Endothelial cell of umbilical vein (primary cell): ENCODE measurements around the gene ARRB1. TPM values are rescaled to one million over a fixed set of nuclear protein-coding genes. Genes with fewer than 3 reads are reported as not detected.

ENCODE experiments used
- BruUV-seq: library from RNA; stranded (reverse); fragments of 400-500 nt; replicated peaks from 2 replicates; lab custom pipeline; 2021; lab: Mats Ljungman, UMichigan
- CTCF ChIA-PET: fragments of 300-600, 350-600 bp; sonication (Branson Sonifier 250); formaldehyde crosslinking; loops from one replicate; lab custom pipeline; 2021; ENCODE audit warnings: antibody characterized with exemption, inconsistent platforms; lab: Charles Lee
- POLR2A ChIA-PET: fragments of 300-600, 350-600 bp; sonication (Branson Sonifier 250); formaldehyde crosslinking; loops from one replicate; lab custom pipeline; 2021; ENCODE audit warnings: antibody characterized with exemption, inconsistent platforms; lab: Charles Lee
- DNase-seq: peaks from one replicate; pipeline ENCODE4 v3.0.0-alpha.2; 2011; ENCODE audit warnings: low read depth, low spot score
- FAIRE-seq: peaks from 2 replicates; lab custom pipeline; 2011; peaks lifted over from hg19 to GRCh38; lab: Jason Lieb, UNC
- H2AFZ ChIP-seq: 2 replicates; pipeline ENCODE4 v1.6.0; 2012; ENCODE audit warnings: low read depth, low read length, control low read depth, inconsistent platforms
- H3K27ac ChIP-seq: 2 replicates; pipeline ENCODE4 v1.5.1; 2011; ENCODE audit warnings: low read depth, mild to moderate bottlenecking, control low read depth, low read length, moderate library complexity; ENCODE audit not compliant: insufficient read depth
- H3K27me3 ChIP-seq, 2 experiments: 2 replicates each; pipeline versions ENCODE4 v1.6.0 to v1.6.1; 2011; ENCODE audit warnings: low read length in 2 of 2, mixed read lengths in 1 of 2; ENCODE audit not compliant: control insufficient read depth in 2 of 2, insufficient read depth in 2 of 2
- H3K36me3 ChIP-seq, 2 experiments: 2 replicates in 1 of 2; 3 replicates in 1 of 2; pipeline ENCODE4 v1.5.1; 2011; ENCODE audit warnings: low read length in 2 of 2, mild to moderate bottlenecking in 1 of 2, moderate library complexity in 1 of 2; ENCODE audit not compliant: control insufficient read depth in 2 of 2, insufficient read depth in 2 of 2; ENCODE audit errors: extremely low read depth in 1 of 2
- H3K4me1 ChIP-seq: 3 replicates; pipeline ENCODE4 v1.5.1; 2011; ENCODE audit warnings: mild to moderate bottlenecking, low read length; ENCODE audit not compliant: control insufficient read depth, insufficient read depth; ENCODE audit errors: extremely low read depth
- H3K4me2 ChIP-seq: 2 replicates; pipeline ENCODE4 v1.6.1; 2011; ENCODE audit warnings: low read length, control low read depth, mixed read lengths; ENCODE audit not compliant: insufficient read depth
- H3K4me3 ChIP-seq, 3 experiments: fragments of 200-600 bp in 1 of 3; sonication (generic), shearing (Covaris generic) in 1 of 3; replicated peaks in 1 of 3; 2 replicates each; pipeline ENCODE4 v1.5.1; 2011 to 2016; ENCODE audit warnings: control low read depth in 3 of 3, low read length in 3 of 3, mild to moderate bottlenecking in 2 of 3, inconsistent platforms in 1 of 3, low read depth in 1 of 3, moderate library complexity in 1 of 3; ENCODE audit not compliant: insufficient read depth in 1 of 3
- H3K79me2 ChIP-seq: 2 replicates; pipeline ENCODE4 v1.6.0; 2012; ENCODE audit warnings: low read length, inconsistent platforms; ENCODE audit not compliant: control insufficient read depth, insufficient read depth
- H3K9ac ChIP-seq: replicated peaks from 2 replicates; pipeline ENCODE3; 2011; ENCODE audit warnings: low read length, control low read depth; ENCODE audit not compliant: insufficient read depth; ENCODE audit errors: extremely low read depth
- H3K9me1 ChIP-seq: replicated peaks from 3 replicates; pipeline ENCODE4 v1.6.0; 2011; ENCODE audit warnings: mild to moderate bottlenecking, low read length; ENCODE audit not compliant: control insufficient read depth, insufficient read depth; ENCODE audit errors: extremely low read depth
- H3K9me3 ChIP-seq: replicated peaks from 2 replicates; pipeline ENCODE4 v1.5.1; 2012; ENCODE audit warnings: low read length, inconsistent platforms; ENCODE audit not compliant: control insufficient read depth, insufficient read depth
- H4K20me1 ChIP-seq: replicated peaks from 2 replicates; pipeline ENCODE3; 2011; ENCODE audit warnings: mild to moderate bottlenecking, low read length; ENCODE audit not compliant: control insufficient read depth, insufficient read depth; ENCODE audit errors: extremely low read depth
- FOS ChIP-seq: IDR thresholded peaks from 2 replicates; pipeline ENCODE4 v1.6.1; 2011; ENCODE audit warnings: mild to moderate bottlenecking, low read length, moderate library complexity, borderline replicate concordance; ENCODE audit not compliant: insufficient read depth
- JUN ChIP-seq: IDR thresholded peaks from 2 replicates; pipeline ENCODE4 v1.6.1; 2011; ENCODE audit warnings: borderline replicate concordance, low read depth; ENCODE audit not compliant: insufficient read length, insufficient read depth
- dilution Hi-C: fragments of 300-500 bp; cut with MboI; formaldehyde crosslinking; loops from one replicate; pipeline ENCODE4 v1.15.0; 2019; ENCODE audit warnings: low sequenced_read_pairs; ENCODE audit not compliant: extremely low pct_ligation_motif_present
- intact Hi-C: fragments of 100-400 bp; cut with micrococcal nuclease; formaldehyde crosslinking; loops from one replicate; pipeline ENCODE4 v1.10.0; 2022
- polyA plus RNA-seq, 4 experiments: library from polyadenylated mRNA; depleted of rRNA in 3 of 4; stranded (reverse) in 3 of 4; unstranded in 1 of 4; fragments of >200 nt; gene quantifications; 2 replicates each; pipeline versions ENCODE4 v1.2.1 to v1.2.3, GENCODE V29; 2011 to 2012; ENCODE audit warnings: missing spikeins in 1 of 4
- total RNA-seq: library from RNA; stranded (reverse); gene quantifications from 2 replicates; pipeline ENCODE4 v1.2.3, GENCODE V29; 2021
- TF ChIP-seq, protein P1 (sequence below), 2 donors: IDR thresholded peaks; 1 replicate in 1 of 2; 2 replicates in 1 of 2; pipeline ENCODE4 v1.5.1; 2011; ENCODE audit warnings: low read length in 2 of 2, mild to moderate bottlenecking in 2 of 2, moderate library complexity in 2 of 2, control low read depth in 1 of 2, inconsistent platforms in 1 of 2, low read depth in 1 of 2; ENCODE audit not compliant: insufficient read depth in 1 of 2; ENCODE audit errors: extremely low read depth in 1 of 2

Gene ARRB1
- total and polyA plus RNA-seq, 2 donors (not counting 3 experiments of a cell fraction or from before 2014, with no cell fraction given) = 63.9 to 92.6 TPM

DNA sequence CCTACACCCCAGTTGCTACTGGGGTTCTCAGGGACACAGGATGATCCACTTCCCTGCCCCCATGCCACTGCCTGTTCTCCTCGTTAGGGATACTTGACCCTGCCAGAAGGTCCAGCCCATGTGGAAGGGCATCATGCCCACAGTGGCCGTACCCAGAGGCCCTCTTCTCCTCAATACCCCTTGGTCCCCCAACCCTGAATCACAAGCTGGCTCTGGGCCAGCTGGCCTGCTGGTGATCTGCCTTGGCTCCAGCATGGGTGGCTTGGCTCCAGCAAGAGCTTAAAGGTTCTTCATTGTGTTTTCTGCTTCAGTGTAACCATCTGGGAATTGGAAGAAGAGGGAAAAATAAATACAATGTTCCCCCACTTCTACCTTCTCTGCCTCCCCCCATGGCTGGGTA is 122.0 kb downstream of the ARRB1 start:
- H3K9me1 ChIP-seq = no peaks in the 10 kb centered on the region
- no peak overlapping the region for H3K4me3 ChIP-seq
- H3K4me1 ChIP-seq = no peaks in the 10 kb centered on the region
- no peaks in the 10 kb centered on the region for H3K9me3 ChIP-seq
- H3K27me3 ChIP-seq = peaks cover 1 to 2% of the 10 kb centered on the region in 2 experiments
- no peaks in the 10 kb centered on the region for H4K20me1 ChIP-seq
- POLR2A ChIA-PET = no interaction called here
- dilution Hi-C loops = no loop called here
- intact Hi-C loops = no loop called here
- no peak for TF ChIP-seq JUN
- no peak for TF ChIP-seq FOS
- no peak overlapping the region for H3K4me2 ChIP-seq
- DNase-seq (no peak), FAIRE-seq (no peak)
- no peaks in the 10 kb centered on the region for H3K79me2 ChIP-seq
- H2AFZ ChIP-seq = no peak overlapping the region
- no peak overlapping the region for H3K27ac ChIP-seq
- H3K9ac ChIP-seq = no peak overlapping the region
- BruUV-seq = no TSS peak
- CTCF ChIA-PET = interaction anchor here (1.6 to 1.8 kb wide), 3 partner anchors 12 to 83 kb away, joined by 5 to 8 read pairs (median 6); partner anchors contain the start of gene TPBGL
- H3K36me3 ChIP-seq = no peaks in the 10 kb centered on the region

DNA sequence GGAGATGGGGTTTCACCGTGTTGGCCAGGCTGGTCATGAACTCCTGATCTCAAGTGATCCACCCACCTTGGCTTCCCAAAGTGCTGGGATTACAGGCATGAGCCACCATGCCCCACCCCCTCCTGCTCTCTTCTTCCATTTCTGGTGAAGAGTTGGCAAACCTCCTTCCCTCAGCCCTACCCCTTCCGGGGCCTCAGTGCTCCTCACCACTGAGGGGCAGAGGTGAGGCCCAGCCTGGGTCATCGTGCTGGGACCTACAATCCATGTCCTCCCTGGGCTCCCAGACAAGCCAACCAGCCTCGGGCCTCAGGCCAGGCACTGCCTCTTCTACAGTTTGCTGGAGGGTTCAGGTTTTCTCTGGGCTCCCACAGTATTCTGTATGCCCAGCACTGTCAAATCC is 125.7 kb downstream of the ARRB1 start:
- Histone ChIP-seq H3K27me3 (peaks cover 1 to 2% of the 10 kb centered on the region in 2 experiments), H3K4me2 (no peak overlapping the region), H4K20me1 (no peaks in the 10 kb centered on the region), H3K79me2 (no peaks in the 10 kb centered on the region), H3K9me3 (no peaks in the 10 kb centered on the region), H3K4me1 (no peaks in the 10 kb centered on the region), H3K27ac (no peak overlapping the region), H3K36me3 (no peaks in the 10 kb centered on the region), H3K4me3 (no peak overlapping the region), H2AFZ (no peak overlapping the region), H3K9me1 (no peaks in the 10 kb centered on the region), H3K9ac (no peak overlapping the region)
- ChIA-PET POLR2A (no interaction called here), CTCF (interaction anchor here (0.7 to 3.9 kb wide), 7 partner anchors 11 to 82 kb away, joined by 3 to 24 read pairs (median 8); partner anchors contain the start of gene TPBGL)
- intact Hi-C loops = no loop called here
- DNase-seq (no peak), FAIRE-seq (no peak)
- dilution Hi-C loops = no loop called here
- TF ChIP-seq, protein P1, sequence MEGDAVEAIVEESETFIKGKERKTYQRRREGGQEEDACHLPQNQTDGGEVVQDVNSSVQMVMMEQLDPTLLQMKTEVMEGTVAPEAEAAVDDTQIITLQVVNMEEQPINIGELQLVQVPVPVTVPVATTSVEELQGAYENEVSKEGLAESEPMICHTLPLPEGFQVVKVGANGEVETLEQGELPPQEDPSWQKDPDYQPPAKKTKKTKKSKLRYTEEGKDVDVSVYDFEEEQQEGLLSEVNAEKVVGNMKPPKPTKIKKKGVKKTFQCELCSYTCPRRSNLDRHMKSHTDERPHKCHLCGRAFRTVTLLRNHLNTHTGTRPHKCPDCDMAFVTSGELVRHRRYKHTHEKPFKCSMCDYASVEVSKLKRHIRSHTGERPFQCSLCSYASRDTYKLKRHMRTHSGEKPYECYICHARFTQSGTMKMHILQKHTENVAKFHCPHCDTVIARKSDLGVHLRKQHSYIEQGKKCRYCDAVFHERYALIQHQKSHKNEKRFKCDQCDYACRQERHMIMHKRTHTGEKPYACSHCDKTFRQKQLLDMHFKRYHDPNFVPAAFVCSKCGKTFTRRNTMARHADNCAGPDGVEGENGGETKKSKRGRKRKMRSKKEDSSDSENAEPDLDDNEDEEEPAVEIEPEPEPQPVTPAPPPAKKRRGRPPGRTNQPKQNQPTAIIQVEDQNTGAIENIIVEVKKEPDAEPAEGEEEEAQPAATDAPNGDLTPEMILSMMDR (IDR thresholded peaks at IDR 0.05; ENCODE audit: extremely low read depth in 1 of 2, insufficient read depth in 1 of 2, low read depth in 1 of 2, low read length in 2 of 2) = no peak
- no TSS peak for BruUV-seq
